HepG2 (cell line): ENCODE data around the gene TAF3. TPM values are rescaled to one million over a fixed set of nuclear protein-coding genes. Genes with fewer than 3 reads are reported as not detected.

ENCODE experiments used
- HDAC2 ChIP-seq: sonication (generic); formaldehyde crosslinking; IDR thresholded peaks from 2 replicates; pipeline ENCODE4 v1.4.0; 2020; ENCODE audit warnings: missing genetic modification reagents
- KLF6 ChIP-seq: IDR thresholded peaks from 2 replicates; pipeline ENCODE4 v1.8.0; 2016; ENCODE audit warnings: missing biosample characterization, missing genetic modification reagents
- MAZ ChIP-seq, 2 experiments: sonication (generic) in 1 of 2; formaldehyde crosslinking in 1 of 2; IDR thresholded peaks; 2 replicates each; pipeline versions ENCODE4 v1.5.0 to v1.6.1; 2012 to 2020; ENCODE audit warnings: low read depth in 2 of 2, mild to moderate bottlenecking in 2 of 2, borderline replicate concordance in 1 of 2, improper control_type of control experiment in 1 of 2, low read length in 1 of 2, missing genetic modification reagents in 1 of 2, moderate library complexity in 1 of 2
- MIXL1 ChIP-seq: IDR thresholded peaks from 2 replicates; pipeline ENCODE4 v1.6.1; 2016
- TARDBP ChIP-seq: sonication (generic); formaldehyde crosslinking; IDR thresholded peaks from 2 replicates; pipeline ENCODE4 v1.8.0; 2022; ENCODE audit warnings: mild to moderate bottlenecking, missing genetic modification reagents
- TBL1XR1 ChIP-seq: fragments of 150-350 bp; IDR thresholded peaks from 2 replicates; pipeline ENCODE4 v1.6.1; 2014; ENCODE audit warnings: borderline replicate concordance, low read length; ENCODE audit not compliant: partially characterized antibody
- ZNF10 ChIP-seq: sonication (generic); formaldehyde crosslinking; IDR thresholded peaks from 2 replicates; pipeline ENCODE4 v1.4.0; 2020; ENCODE audit warnings: mild to moderate bottlenecking, low read depth, missing genetic modification reagents, borderline replicate concordance
- ZNF33B ChIP-seq: sonication (generic); formaldehyde crosslinking; IDR thresholded peaks from 2 replicates; pipeline ENCODE4 v1.5.1; 2020; ENCODE audit warnings: mild to moderate bottlenecking, missing genetic modification reagents
- ZNF737 ChIP-seq: sonication (generic); formaldehyde crosslinking; IDR thresholded peaks from 2 replicates; pipeline ENCODE4 v1.5.0; 2020; ENCODE audit warnings: missing genetic modification reagents, mild to moderate bottlenecking, borderline replicate concordance
- ZNF761 ChIP-seq: sonication (generic); formaldehyde crosslinking; conservative IDR thresholded peaks from 2 replicates; pipeline ENCODE4 v1.4.0; 2020; ENCODE audit warnings: mild to moderate bottlenecking, missing genetic modification reagents
- ZNF891 ChIP-seq: sonication (generic); formaldehyde crosslinking; IDR thresholded peaks from 2 replicates; pipeline ENCODE4 v1.5.0; 2020; ENCODE audit warnings: mild to moderate bottlenecking, missing genetic modification reagents
- ZSCAN22 ChIP-seq: sonication (generic); formaldehyde crosslinking; IDR thresholded peaks from 2 replicates; pipeline ENCODE4 v1.4.0; 2020; ENCODE audit warnings: mild to moderate bottlenecking, missing genetic modification reagents
- polyA plus RNA-seq, 8 experiments: library from polyadenylated mRNA; depleted of rRNA in 3 of 8; stranded (reverse) in 7 of 8; unstranded in 1 of 8; fragments of >200 nt; fragmentation: Illumina TruSeq in 4 of 8; extraction: Trizol in 4 of 8; gene quantifications; 2 replicates each; pipeline versions ENCODE4 v1.2.1 to v1.2.3, GENCODE V29; 2011 to 2016; ENCODE audit warnings: low read depth in 4 of 8, missing spikeins in 1 of 8, mixed read lengths in 1 of 8; ENCODE audit not compliant: insufficient read depth in 1 of 8
- total RNA-seq, 5 experiments: library from RNA; depleted of rRNA; stranded (reverse); fragments of >200 nt; fragmentation: Illumina TruSeq; extraction: Trizol; gene quantifications; 2 replicates each; pipeline ENCODE4 v1.2.3, GENCODE V29; 2016; ENCODE audit warnings: low read depth in 1 of 5
- TF ChIP-seq, protein P1 (sequence below): sonication (generic); formaldehyde crosslinking; IDR thresholded peaks from 2 replicates; pipeline ENCODE4 v1.4.0; 2020; ENCODE audit warnings: missing genetic modification reagents
- TF ChIP-seq, protein P2 (sequence below): sonication (generic); formaldehyde crosslinking; IDR thresholded peaks from 2 replicates; pipeline ENCODE4 v1.9.0; 2022; ENCODE audit warnings: low read depth, missing genetic modification reagents
- TF ChIP-seq, protein P3 (sequence below), 2 experiments: sonication (generic) in 1 of 2; formaldehyde crosslinking in 1 of 2; IDR thresholded peaks; 2 replicates each; pipeline versions ENCODE4 v1.5.1 to v1.6.1; 2011 to 2020; ENCODE audit warnings: borderline replicate concordance in 1 of 2, low read depth in 1 of 2, low read length in 1 of 2, mild to moderate bottlenecking in 1 of 2, missing genetic modification reagents in 1 of 2, moderate library complexity in 1 of 2
- TF ChIP-seq, protein P4 (sequence below), 2 experiments: sonication (generic) in 1 of 2; formaldehyde crosslinking in 1 of 2; IDR thresholded peaks; 2 replicates each; pipeline versions ENCODE4 v1.6.1 to v1.9.0; 2014 to 2022; ENCODE audit warnings: antibody characterized with exemption in 1 of 2, borderline replicate concordance in 1 of 2, inconsistent platforms in 1 of 2, low read depth in 1 of 2, missing genetic modification reagents in 1 of 2

The TAF3 gene
- total and polyA plus RNA-seq, 2 of the 13 experiments (the other 11 are each of a cell fraction or from before 2014, with no cell fraction given): 1.7 to 2.9 TPM

DNA sequence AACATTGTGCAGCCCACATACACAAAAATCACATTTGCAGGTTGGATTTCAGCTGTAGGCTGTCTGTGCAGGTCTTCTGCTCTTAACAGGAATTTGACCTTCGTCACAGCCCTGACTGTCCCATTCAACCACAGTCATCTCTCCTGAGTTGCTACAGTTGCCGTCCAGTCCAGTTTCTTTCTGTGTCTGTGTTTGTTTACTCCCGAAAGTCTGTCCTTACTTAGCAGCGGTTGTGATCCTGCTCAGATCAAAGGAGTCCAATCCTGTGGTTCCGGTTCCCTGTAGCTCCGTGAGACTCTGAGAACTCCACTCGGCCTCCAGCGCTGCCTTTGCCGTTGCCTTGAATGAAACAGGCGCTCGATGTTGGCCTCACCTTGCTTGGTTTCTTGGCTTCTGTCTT is 124.6 kb downstream of the TAF3 start (continued):
- TF ChIP-seq TARDBP (CRISPR knock-in tag) (no peak), MAZ (IDR thresholded peaks at IDR 0.05; ENCODE audit: borderline replicate concordance, low read depth, low read length) (no peak), MAZ (CRISPR knock-in tag; IDR thresholded peaks at IDR 0.05; ENCODE audit: low read depth) (no peak), ZSCAN22 (CRISPR knock-in tag) (no peak), MIXL1 (CRISPR knock-in tag) (no peak), KLF6 (CRISPR knock-in tag) (no peak), ZNF891 (CRISPR knock-in tag) (no peak), ZNF737 (CRISPR knock-in tag) (no peak), ZNF10 (CRISPR knock-in tag) (no peak), TBL1XR1 (no peak), ZNF761 (CRISPR knock-in tag) (no peak), HDAC2 (CRISPR knock-in tag) (0 out of 2 replicates have a peak, but pooled peaks have one; percentile 10), ZNF33B (CRISPR knock-in tag) (no peak)
- TF ChIP-seq, protein P1, sequence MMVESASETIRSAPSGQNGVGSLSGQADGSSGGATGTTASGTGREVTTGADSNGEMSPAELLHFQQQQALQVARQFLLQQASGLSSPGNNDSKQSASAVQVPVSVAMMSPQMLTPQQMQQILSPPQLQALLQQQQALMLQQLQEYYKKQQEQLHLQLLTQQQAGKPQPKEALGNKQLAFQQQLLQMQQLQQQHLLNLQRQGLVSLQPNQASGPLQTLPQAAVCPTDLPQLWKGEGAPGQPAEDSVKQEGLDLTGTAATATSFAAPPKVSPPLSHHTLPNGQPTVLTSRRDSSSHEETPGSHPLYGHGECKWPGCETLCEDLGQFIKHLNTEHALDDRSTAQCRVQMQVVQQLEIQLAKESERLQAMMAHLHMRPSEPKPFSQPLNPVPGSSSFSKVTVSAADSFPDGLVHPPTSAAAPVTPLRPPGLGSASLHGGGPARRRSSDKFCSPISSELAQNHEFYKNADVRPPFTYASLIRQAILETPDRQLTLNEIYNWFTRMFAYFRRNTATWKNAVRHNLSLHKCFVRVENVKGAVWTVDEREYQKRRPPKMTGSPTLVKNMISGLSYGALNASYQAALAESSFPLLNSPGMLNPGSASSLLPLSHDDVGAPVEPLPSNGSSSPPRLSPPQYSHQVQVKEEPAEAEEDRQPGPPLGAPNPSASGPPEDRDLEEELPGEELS (CRISPR knock-in tag): peak; percentile 67
- TF ChIP-seq, protein P2, sequence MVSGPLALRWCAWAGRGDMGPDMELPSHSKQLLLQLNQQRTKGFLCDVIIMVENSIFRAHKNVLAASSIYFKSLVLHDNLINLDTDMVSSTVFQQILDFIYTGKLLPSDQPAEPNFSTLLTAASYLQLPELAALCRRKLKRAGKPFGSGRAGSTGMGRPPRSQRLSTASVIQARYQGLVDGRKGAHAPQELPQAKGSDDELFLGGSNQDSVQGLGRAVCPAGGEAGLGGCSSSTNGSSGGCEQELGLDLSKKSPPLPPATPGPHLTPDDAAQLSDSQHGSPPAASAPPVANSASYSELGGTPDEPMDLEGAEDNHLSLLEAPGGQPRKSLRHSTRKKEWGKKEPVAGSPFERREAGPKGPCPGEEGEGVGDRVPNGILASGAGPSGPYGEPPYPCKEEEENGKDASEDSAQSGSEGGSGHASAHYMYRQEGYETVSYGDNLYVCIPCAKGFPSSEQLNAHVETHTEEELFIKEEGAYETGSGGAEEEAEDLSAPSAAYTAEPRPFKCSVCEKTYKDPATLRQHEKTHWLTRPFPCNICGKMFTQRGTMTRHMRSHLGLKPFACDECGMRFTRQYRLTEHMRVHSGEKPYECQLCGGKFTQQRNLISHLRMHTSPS: no peak
- TF ChIP-seq, protein P3, sequence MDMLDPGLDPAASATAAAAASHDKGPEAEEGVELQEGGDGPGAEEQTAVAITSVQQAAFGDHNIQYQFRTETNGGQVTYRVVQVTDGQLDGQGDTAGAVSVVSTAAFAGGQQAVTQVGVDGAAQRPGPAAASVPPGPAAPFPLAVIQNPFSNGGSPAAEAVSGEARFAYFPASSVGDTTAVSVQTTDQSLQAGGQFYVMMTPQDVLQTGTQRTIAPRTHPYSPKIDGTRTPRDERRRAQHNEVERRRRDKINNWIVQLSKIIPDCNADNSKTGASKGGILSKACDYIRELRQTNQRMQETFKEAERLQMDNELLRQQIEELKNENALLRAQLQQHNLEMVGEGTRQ (IDR thresholded peaks at IDR 0.05; ENCODE audit: low read depth, low read length): no peak
- TF ChIP-seq, protein P3 (CRISPR knock-in tag; IDR thresholded peaks at IDR 0.05; ENCODE audit: borderline replicate concordance): no peak
- TF ChIP-seq, protein P4, sequence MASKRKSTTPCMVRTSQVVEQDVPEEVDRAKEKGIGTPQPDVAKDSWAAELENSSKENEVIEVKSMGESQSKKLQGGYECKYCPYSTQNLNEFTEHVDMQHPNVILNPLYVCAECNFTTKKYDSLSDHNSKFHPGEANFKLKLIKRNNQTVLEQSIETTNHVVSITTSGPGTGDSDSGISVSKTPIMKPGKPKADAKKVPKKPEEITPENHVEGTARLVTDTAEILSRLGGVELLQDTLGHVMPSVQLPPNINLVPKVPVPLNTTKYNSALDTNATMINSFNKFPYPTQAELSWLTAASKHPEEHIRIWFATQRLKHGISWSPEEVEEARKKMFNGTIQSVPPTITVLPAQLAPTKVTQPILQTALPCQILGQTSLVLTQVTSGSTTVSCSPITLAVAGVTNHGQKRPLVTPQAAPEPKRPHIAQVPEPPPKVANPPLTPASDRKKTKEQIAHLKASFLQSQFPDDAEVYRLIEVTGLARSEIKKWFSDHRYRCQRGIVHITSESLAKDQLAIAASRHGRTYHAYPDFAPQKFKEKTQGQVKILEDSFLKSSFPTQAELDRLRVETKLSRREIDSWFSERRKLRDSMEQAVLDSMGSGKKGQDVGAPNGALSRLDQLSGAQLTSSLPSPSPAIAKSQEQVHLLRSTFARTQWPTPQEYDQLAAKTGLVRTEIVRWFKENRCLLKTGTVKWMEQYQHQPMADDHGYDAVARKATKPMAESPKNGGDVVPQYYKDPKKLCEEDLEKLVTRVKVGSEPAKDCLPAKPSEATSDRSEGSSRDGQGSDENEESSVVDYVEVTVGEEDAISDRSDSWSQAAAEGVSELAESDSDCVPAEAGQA (IDR thresholded peaks at IDR 0.05; ENCODE audit: low read depth): no peak
- TF ChIP-seq, protein P4 (CRISPR knock-in tag; IDR thresholded peaks at IDR 0.05; ENCODE audit: borderline replicate concordance): no peak
